OCI-LY7 (cell line): ENCODE data around the gene STAC.

Experiments
- CTCF ChIP-seq: fragments of 200-600 bp; sonication (generic); conservative IDR thresholded peaks from 2 replicates; pipeline ENCODE4 v1.5.1; 2014; ENCODE audit warnings: mild to moderate bottlenecking, antibody characterized with exemption, low read length, moderate library complexity, mixed read lengths
- EZH2phosphoT487 ChIP-seq: fragments of 200-600 bp; sonication (generic); IDR thresholded peaks from 2 replicates; pipeline ENCODE4 v1.6.1; 2018; ENCODE audit warnings: low read depth, borderline replicate concordance, mild to moderate bottlenecking, mixed run types, antibody characterized with exemption, low read length, moderate library complexity, mixed read lengths

DNA sequence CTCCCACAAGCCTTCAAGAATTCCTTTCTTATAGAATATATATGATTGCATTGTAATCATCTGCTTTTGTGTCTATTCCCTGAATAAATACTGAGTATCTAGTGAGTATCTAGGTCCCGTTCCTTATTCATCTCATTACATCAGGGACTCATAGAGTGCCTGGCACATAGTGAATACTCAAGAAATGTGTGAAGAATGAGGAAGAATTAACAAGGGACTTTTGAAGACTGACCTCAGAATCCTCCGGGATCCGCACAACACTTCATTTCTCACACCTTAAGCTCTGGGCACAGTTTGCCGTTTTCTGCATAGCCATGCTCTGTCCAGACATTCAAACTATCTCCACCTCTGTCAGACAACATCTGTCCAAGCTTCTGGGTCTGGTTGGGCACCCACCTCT is 108.8 kb downstream of the STAC start:
- no peak for TF ChIP-seq CTCF
- no peak for TF ChIP-seq EZH2phosphoT487
